Gastroesophageal sphincter (tissue), 4 donors: ENCODE measurements around the gene PLXNA2. TPM values are rescaled to one million over a fixed set of nuclear protein-coding genes. Genes with fewer than 3 reads are reported as not detected.

ENCODE experiments used
- ATAC-seq: fragments of 150-250 bp; one replicate; pipeline ENCODE4 v1.9.1; 2016; ENCODE audit warnings: mild to moderate bottlenecking, moderate library complexity
- H3K27ac ChIP-seq, 4 donors: fragments of 200-600 bp; sonication (generic) in 3 of 4; 1 replicate in 3 of 4; 2 replicates in 1 of 4; pipeline ENCODE4 v1.5.1; 2016 to 2019
- H3K27me3 ChIP-seq: fragments of 200-600 bp; sonication (generic); one replicate; pipeline ENCODE4 v1.5.1; 2019
- H3K36me3 ChIP-seq, 2 donors: fragments of 200-600 bp; sonication (generic); one replicate each; pipeline ENCODE4 v1.5.1; 2019; ENCODE audit warnings: control low read depth in 1 of 2
- H3K4me1 ChIP-seq, 3 donors: fragments of 200-600 bp; sonication (generic); 1 replicate in 2 of 3; 2 replicates in 1 of 3; pipeline ENCODE4 v1.5.1; 2016 to 2019; ENCODE audit warnings: control low read depth in 2 of 3
- H3K4me3 ChIP-seq, 2 donors: fragments of 200-600 bp; sonication (generic); one replicate each; pipeline ENCODE4 v1.5.1; 2019; ENCODE audit warnings: mild to moderate bottlenecking in 1 of 2, moderate library complexity in 1 of 2
- H3K9me3 ChIP-seq, 3 donors: fragments of 200-600 bp; sonication (generic); one replicate each; pipeline ENCODE4 v1.5.1; 2017 to 2019; ENCODE audit warnings: control low read depth in 2 of 3
- CTCF ChIP-seq, 4 experiments: fragments of 200-600 bp in 2 of 4; fragments of 450-650 bp in 2 of 4; sonication (generic) in 1 of 4; IDR thresholded peaks; one replicate each; pipeline ENCODE4 v1.5.1; 2017 to 2019; ENCODE audit warnings: antibody characterized with exemption in 4 of 4, mild to moderate bottlenecking in 2 of 4, moderate library complexity in 2 of 4
- EP300 ChIP-seq: sonication (generic); formaldehyde crosslinking; IDR thresholded peaks from one replicate; pipeline ENCODE4 v1.6.1; 2017; ENCODE audit warnings: antibody characterized with exemption, mild to moderate bottlenecking
- POLR2A ChIP-seq, 2 donors: fragments of 450-650 bp; IDR thresholded peaks; one replicate each; pipeline ENCODE4 v1.6.1; 2017; ENCODE audit warnings: antibody characterized with exemption in 2 of 2, mild to moderate bottlenecking in 2 of 2, moderate library complexity in 1 of 2
- POLR2AphosphoS5 ChIP-seq: sonication (generic); formaldehyde crosslinking; IDR thresholded peaks from one replicate; pipeline ENCODE4 v1.6.1; 2017; ENCODE audit warnings: antibody characterized with exemption
- WGBS, 2 donors: methylation state at CpG; one replicate each; pipeline ENCODE4 v1.1.5; 2018; ENCODE audit warnings: low coverage in 1 of 2; 5-methylcytosine and 5-hydroxymethylcytosine counted together
- total RNA-seq, 4 donors: library from RNA; depleted of rRNA; stranded (reverse); fragments of >200 nt; gene quantifications; one replicate each; pipeline ENCODE4 v1.1.0, GENCODE V29; 2016

PLXNA2 gene
- total RNA-seq, 4 donors from 2014 or later: 12.5 to 38.3 (median 32.0) TPM

- Histone ChIP-seq H3K36me3 (no peaks in the 10 kb centered on the region), H3K4me3 (no peak overlapping the region), H3K27me3 (no peaks in the 10 kb centered on the region), H3K9me3 (no peaks in the 10 kb centered on the region), H3K4me1 (no peaks in the 10 kb centered on the region), H3K27ac (no peak overlapping the region)
- ATAC-seq: no peak
- WGBS, 2 donors: 35 to 50% methylated on average over 2 of the region's 2 CpGs
- TF ChIP-seq POLR2A (IDR thresholded peaks at IDR 0.05) (no peak), EP300 (no peak), CTCF (IDR thresholded peaks at IDR 0.05) (no peak), POLR2AphosphoS5 (no peak)
Observed at GRCh38 chr1:208012721-208013120, 231.5 kb downstream of the PLXNA2 start.

GRCh38 chr1:208010487-208011071 lies 233.6 kb downstream of the PLXNA2 start:
- ATAC-seq: no peak

GRCh38 chr1:208009706-208010444 lies 234.3 kb downstream of the PLXNA2 start:
- WGBS, 2 donors: 78 to 90% methylated on average over 10 to 12 of the region's 12 CpGs

More at GRCh38 chr1:208010487-208011071, 233.6 kb downstream of the PLXNA2 start:
- Histone ChIP-seq H3K9me3 (peaks cover 0 to 7% (median 2%) of the 10 kb centered on the region in 3 donors), H3K4me1 (no peaks in the 10 kb centered on the region), H3K27ac (no peak overlapping the region), H3K27me3 (no peaks in the 10 kb centered on the region), H3K4me3 (no peak overlapping the region), H3K36me3 (no peaks in the 10 kb centered on the region)
- TF ChIP-seq EP300 (no peak), POLR2AphosphoS5 (no peak), CTCF (IDR thresholded peaks at IDR 0.05) (no peak), POLR2A (IDR thresholded peaks at IDR 0.05) (no peak)
- WGBS, 2 donors: 60 to 96% methylated on average over 1 to 4 of the region's 4 CpGs

GRCh38 chr1:208009303-208009702 lies 234.9 kb downstream of the PLXNA2 start:
- peaks cover 0 to 7% (median 2%) of the 10 kb centered on the region in 3 donors for H3K9me3 ChIP-seq
- no peaks in the 10 kb centered on the region for H3K36me3 ChIP-seq
- H3K4me1 ChIP-seq: no peaks in the 10 kb centered on the region
- ATAC-seq: no peak
- H3K27ac ChIP-seq: no peak overlapping the region
- TF ChIP-seq CTCF (IDR thresholded peaks at IDR 0.05) (no peak), EP300 (no peak), POLR2A (IDR thresholded peaks at IDR 0.05) (no peak), POLR2AphosphoS5 (no peak)
- no peaks in the 10 kb centered on the region for H3K27me3 ChIP-seq
- no peak overlapping the region for H3K4me3 ChIP-seq
- 93 to 96% methylated on average over 3 to 7 of the region's 8 CpGs for WGBS, 2 donors

More at GRCh38 chr1:208009706-208010444, 234.3 kb downstream of the PLXNA2 start:
- TF ChIP-seq CTCF (IDR thresholded peaks at IDR 0.05) (no peak), EP300 (no peak), POLR2A (IDR thresholded peaks at IDR 0.05) (no peak), POLR2AphosphoS5 (no peak)
- Histone ChIP-seq H3K27me3 (no peaks in the 10 kb centered on the region), H3K36me3 (no peaks in the 10 kb centered on the region), H3K4me1 (no peaks in the 10 kb centered on the region), H3K4me3 (no peak overlapping the region), H3K9me3 (peaks cover 0 to 7% (median 2%) of the 10 kb centered on the region in 3 donors), H3K27ac (no peak overlapping the region)
- ATAC-seq: no peak

DNA sequence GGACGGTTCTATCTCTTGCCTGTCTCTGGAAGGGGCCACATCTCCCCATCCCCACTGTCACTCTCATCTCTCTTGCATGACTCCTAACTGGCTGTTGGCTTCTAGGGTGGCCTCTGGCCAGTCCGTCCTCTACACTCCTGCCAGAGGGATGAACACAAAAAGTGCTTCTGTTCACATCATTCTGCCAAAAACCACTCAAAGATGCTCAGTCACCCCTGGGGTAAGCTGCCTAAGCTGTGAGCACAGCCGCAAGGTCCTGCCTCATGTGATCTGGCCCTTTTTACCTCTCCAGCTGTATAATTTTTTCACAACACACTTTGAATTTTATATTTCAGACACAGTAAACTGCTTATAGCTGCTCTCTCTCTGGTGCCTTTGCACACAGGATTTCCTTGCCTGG lies 235.7 kb downstream of the PLXNA2 start:
- no peak for ATAC-seq

More for the DNA sequence above, 235.7 kb downstream of the PLXNA2 start:
- no peak for TF ChIP-seq CTCF (IDR thresholded peaks at IDR 0.05)
- TF ChIP-seq POLR2A (IDR thresholded peaks at IDR 0.05): no peak
- TF ChIP-seq POLR2AphosphoS5: no peak
- no peak for TF ChIP-seq EP300
- H3K27me3 ChIP-seq: no peaks in the 10 kb centered on the region
- no peaks in the 10 kb centered on the region for H3K4me1 ChIP-seq
- peak overlapping the region in 1 of 4 donors; percentile 24 for H3K27ac ChIP-seq
- H3K9me3 ChIP-seq: peaks cover 0 to 7% (median 2%) of the 10 kb centered on the region in 3 donors
- WGBS, 2 donors: 80 to 82% methylated on average over 3 of the region's 3 CpGs
- H3K36me3 ChIP-seq: no peaks in the 10 kb centered on the region
- H3K4me3 ChIP-seq: no peak overlapping the region
